HG03280 (cell line): Measurements from ENCODE around the gene HOXC11.

Experiments used
- ATAC-seq: cut with Tn5 transposase; IDR thresholded peaks from one replicate; pipeline ENCODE4 v1.9.1; 2021; ENCODE audit warnings: mild to moderate bottlenecking, moderate library complexity; ENCODE audit not compliant: unreplicated experiment

The HOXC11 gene

DNA sequence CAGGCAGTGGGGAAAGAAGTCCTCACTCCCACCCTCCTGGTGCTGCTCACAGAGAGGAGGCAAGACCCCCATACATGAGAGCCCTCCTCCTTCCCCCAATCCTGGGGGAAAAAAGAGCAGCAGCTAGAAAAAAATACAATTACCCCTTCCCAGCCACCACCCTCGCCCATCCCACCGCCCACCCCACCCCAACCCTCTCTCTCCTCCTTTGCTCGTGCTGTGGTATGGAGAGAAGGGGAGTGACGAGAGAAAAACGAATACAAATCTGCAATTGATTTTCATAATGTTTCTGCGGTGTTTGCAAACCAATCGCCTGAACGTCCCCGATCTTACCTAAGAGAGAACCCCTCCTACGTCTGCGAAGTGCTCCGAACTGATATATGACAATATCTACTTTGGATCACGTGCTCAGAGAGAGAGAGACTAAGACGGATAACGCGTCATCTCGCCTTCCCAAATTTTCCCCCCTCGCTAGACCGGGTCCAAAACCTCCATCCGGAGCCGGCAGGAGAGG lies at the start of gene HOXC11:
TSS of gene HOXC11 (plus strand) at position 405 of the 514 bp plus-strand sequence. CDS start 116 bp downstream, outside the sequence.
- ATAC-seq: no peak

DNA sequence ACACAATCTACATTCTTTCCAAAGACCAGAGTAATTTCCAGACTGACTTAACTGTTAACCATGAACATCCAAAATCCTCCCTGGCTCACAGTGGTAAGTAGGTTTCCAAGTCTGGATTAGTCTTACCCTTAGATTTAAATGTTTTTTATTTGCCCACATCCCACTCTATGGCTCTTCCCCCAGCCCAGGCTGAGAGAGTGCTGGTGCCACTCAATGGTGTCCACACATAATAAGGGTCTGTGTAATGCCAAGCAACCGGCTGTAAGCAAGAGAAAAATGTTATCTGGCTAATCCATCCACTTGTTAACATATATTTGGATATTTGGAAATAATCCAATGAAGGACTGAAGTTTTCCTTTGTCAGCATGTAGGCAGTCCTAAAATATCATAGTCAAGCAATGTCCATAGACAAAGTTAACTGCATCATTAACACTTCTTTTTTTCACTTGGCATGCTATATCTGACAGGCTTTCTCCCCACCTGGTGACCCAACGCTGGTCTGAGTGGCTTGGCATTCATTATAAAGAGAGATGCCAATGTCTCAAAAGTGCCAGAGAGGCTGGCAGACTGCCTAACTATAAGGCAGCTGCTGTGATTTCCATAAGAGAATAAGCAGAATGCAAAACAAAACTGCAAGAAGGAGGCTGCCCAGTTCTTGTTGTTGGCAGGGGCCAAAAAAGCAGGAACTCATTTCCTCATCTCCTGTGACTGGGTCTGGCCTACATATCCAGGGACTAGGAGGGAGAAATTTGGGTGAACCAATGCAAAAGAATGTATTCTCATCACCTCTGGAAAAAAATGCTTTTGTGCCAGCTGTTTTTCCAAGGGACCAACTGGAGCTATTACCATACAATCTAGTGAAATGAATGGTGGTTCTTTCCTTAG lies 48.2 kb upstream of the HOXC11 start:
- ATAC-seq: no peak

DNA sequence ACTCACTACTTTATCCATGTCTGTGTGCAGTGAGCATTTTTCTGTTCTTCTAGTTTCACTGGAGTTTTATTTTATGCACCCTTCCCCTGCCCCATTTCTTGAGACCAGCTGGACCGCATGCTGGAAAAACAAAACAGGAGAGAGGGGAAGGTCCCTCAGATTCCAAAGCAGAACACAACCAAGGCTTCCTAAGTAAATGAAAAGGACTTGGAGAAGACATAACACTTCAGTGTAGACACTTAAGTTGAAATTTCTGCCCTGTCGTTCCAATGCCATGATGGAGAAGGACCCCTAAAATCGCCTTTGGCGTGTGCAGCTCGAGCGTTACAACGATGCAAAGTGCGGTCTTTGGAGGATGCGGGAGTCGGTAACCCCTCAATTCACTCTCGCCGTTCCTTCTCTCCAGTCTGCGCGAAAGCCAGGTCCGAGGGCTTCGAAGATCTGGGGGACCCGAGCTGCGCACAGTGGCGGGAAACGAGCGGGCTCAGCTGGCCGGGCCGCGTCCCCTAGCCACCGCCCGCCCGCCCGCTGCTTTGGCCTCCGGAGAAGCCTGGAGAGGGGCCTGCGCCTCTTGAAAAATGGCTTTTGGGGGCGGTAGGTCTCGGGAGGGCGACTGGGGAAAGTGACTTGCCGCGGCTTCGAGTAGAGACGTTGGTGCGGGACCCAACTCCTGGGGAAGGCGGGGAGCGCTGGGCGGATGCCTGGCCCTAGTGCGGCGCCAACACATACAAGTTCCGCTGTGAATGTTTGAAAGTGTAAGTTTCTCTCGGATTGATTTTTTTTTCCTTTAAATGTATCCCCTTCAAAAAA lies 45.5 kb upstream of the HOXC11 start:
- no peak for ATAC-seq

DNA sequence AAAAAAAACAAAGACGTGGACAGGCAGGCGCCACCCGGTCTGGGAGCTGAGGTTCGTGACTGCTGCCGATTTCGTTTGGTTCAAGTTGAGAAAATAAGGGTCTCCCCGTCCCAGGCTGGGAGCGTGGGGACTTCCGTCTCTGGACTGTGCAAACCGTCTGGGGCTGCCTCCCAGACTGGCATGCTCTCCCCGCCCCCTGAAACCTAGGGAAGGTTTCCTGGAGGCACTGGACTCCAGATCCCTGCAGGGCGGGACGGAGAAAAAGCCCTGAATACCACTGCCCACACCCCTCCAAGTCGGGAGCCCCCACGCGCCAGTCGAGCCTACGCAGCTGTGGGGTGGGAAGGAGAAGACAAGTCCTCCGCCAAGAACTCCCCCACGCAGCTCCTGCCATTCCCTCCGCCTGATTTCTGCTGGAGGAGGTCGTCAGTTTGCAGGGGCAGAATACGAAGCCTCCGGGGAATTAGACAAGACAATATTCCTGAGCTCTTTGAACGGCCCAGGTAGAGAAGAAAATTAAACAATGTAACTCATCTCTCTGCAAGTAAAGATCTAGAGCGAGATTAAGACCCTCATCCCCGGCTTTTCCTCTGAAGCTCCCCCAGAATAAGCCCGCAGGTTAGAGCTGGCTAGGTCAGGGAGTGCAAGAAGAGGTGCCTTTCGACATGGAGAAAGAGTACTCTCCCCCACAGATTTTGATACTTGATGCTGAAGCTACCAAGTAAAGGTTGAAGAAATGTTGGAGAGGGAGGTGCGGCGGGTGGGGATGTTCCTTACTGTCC lies 44.7 kb upstream of the HOXC11 start:
- no peak for ATAC-seq

DNA sequence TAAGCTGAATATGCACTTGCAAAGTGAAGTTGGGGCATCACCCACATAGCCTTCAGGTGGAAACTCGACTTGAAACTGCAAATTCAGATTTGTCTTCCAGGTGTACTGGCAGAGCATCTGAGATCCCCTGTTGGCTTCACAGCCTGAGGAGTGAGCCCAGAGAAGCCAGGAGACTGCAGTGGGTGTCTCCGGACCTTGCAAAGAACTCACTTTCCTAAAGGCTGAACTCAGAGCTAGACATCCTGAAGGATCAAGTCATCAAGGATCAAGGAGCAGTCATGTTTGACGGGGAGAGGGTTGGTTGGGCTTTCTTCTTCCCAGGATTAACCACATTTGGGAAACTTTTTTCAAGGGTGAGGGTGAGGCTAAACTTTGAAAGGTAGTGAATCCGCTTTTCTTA lies 43.4 kb upstream of the HOXC11 start:
- ATAC-seq: no peak

DNA sequence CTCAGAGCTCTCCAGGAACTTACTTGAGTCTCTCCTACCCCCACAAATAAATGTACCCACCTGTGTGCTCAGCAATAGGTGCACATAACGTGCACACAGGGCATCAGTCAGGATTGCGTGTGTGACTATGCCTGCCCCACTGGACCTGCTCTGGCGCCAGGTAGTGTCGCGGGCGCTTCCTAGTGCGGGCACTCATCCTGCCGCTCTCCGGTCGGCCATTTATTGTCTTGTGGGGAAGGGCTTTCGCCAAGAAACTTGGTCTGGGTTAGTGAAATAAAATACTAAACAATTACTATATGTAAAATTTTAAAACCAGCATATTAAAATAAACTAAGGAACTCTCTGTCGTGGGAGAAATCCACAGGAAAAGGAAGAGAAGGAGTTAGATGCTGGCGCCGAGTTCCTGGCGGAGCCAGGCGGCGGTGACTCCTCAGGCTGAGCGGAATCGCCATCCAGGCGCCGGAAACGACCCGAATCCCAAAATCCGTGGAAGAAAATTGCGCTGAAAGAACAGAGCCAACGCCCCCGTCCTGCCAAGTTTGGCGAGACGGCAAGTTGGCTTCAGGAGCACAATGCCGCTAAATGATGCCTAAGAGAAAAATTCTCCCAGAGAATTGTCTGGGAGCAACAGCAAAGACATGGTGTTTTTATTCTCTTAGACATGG lies 42.2 kb upstream of the HOXC11 start:
- ATAC-seq: no peak

DNA sequence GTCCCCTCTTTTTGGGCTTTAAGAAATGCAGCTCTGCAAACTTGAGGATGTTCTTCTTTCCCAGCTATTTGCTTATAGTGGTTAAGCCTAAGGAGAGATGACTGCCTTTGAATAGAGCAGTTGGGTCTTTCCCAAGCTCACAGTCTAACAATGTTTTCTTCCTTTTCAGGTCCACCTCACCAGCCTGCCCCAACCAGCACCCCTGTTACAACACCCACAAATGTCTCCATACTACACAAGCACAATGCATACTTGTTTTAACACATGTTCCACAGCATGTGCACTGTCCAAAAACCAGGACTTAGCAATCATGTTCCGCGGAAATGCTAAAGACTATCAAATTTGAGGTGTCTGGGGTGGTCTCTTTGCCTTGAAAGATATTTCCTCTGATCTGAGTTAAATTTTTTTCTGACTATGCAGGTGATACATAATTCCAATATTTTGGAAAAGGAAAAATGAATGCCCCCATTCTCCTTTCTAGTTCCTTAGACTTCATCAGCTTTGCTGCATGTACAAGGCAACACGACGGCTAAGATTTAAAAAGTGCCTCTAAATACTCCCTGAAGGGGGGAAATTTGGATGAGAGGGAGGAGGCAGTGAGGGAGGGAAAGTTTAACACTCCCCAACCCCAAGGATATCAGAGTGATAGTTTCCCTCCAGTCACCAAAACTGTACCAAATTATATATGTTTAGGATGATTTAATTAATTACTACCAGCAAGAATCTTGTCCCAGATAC lies 40.9 kb upstream of the HOXC11 start:
- ATAC-seq: no peak

DNA sequence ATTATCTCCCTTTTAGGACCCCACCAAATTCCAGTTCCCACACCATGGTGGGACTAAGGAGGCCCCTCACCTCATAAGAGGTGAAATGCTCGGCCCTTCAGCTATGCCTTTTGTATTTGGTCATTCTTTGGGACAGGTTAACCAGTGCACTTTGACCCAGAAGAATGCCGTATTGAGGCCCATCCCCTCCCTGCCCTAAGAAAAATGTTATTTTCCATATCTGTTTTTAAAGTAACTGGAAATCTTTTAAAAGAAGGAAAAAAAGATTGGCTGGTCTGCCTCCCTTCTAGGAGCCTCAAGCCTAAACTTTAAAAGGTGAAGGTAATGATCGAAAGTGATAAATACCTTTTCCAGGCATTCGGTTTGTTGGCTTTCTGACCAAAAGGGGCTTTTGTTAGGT lies 40.0 kb upstream of the HOXC11 start:
- ATAC-seq: no peak

DNA sequence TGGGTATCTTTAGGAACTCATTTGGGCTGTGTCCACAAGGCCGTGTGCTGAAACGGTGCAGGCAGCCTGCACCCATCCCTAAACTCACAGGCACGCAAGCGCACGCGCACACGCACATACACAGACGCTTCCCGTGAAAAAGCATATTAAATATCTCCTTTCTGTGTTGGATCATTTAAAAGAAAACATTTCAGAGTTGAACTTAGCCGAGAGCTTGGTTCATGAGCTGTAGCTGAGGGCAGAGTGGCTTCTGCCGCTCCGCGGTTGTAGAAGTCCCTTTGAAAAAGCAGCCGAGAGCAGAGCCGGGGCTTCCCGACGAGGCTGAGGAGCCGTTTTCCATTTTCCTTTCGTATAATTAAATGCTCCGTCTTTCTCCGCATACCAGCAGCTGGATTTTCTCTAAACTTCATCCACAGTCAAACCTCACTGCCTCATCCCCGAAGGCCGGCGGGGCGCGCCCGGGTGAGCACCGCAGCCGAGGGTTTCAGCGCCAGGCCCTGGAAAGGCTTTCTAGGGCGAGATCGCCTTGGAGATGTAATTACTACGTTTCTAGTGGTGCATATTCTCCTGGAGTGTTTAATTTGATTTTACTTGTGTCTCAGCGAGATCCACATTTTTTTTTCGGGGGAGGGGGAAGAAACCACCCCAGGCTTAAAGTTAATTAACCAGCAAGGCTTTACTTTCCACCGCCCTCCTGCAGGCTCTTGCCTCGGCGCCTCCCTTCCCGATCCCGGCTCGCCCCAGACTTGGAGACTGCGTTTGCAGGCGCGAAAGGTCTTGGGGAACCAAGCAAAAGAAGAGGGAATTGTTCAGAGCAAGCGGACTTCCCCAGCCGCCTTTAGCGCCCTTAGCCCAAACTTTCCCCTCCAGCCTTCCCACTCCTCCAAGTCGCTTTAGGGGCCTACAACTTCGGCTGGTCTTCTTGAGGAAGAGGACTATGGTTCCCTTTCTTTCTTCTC lies 37.3 kb upstream of the HOXC11 start:
- ATAC-seq: no peak

DNA sequence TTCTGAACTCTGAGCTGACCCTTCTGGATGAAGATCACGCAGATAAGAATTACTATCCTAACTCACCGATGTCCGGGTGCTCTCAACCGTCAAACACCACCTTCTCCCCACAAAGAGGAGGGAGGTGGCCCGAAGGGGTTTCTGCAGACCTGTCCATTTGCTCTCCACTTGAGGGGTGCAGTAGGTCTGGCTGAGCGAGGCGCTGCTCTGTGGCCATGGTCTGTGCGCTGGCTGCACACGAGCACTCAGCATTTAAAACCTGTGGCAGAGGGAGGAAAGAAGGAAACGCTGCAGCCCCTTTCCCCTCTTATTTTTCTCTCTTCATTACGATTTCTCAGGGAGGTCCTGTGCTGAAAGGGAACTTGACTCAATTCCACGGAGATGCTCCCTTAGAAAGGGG lies 35.8 kb upstream of the HOXC11 start:
- ATAC-seq: no peak

DNA sequence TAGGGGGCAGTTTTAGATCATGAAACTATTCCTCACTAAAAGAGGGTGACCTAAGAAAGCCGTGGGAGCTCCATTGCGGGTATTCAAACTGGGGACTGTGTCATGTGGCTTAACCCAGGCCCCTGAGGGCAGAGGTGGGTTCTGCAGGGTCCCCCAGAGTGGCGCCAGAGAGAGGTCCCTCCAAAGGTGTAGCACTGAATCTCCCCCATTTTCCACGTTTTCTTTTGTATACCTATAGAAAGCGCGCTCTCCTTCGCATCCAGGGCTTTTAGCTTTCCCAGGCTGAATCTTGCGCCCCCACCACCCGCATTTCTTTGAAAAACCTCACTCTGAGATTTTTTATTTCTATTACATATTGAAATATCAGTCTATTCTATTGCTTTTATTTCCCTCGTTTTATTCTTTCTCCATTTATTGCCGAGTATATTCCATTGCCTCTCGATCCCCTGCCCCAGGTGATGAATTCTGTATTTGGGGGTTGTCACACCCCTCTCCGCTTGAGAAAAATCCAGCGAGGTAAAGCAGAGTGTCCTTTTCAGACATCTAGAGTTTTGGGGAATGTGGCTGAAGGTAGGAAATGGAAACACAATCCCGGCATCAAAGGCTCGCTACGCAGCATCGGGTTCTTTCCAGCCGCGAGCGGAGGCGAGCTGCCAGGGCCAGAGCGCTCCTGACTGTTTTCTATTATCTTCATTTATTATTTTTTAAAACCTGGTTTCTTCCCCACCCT lies 35.2 kb upstream of the HOXC11 start:
- ATAC-seq: no peak

DNA sequence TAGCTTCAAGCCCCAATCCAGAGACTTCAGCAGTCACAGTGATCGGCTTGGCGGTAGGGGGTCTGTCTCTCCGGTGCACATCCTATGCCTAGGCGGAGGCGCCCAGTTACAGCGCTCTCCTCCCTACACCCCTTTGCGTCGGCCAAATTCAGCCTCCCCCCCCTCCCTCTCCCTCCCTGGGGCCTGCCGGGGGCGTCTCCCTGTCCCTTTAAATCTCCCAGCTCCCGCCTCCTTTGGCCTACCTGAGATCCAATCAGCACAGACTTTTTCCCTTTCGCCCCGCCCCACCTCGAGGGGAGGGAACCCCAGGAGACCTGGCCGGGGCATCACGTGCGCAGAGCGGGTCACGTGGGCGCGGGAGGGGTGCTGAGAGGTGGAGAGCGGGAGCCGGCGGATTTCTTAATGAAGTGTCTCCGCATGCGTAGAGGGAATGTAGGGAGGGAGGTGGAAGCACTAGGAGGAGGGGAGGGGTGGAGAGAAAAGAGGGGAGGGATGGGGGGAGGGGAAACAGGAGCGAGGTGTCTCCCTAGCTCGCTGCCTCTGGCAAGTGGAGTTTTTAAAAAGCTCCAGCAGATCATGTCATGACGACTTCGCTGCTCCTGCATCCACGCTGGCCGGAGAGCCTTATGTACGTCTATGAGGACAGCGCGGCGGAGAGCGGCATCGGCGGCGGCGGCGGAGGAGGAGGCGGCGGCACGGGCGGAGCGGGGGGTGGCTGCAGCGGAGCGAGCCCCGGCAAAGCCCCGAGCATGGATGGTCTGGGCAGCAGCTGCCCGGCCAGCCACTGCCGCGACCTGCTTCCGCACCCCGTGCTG lies 34.4 kb upstream of the HOXC11 start, which contains the start of gene HOXC13:
TSS of gene HOXC13 (plus strand) at position 506 of the 815 bp plus-strand sequence. CDS start at position 582, 76 bp downstream.
- no peak for ATAC-seq

DNA sequence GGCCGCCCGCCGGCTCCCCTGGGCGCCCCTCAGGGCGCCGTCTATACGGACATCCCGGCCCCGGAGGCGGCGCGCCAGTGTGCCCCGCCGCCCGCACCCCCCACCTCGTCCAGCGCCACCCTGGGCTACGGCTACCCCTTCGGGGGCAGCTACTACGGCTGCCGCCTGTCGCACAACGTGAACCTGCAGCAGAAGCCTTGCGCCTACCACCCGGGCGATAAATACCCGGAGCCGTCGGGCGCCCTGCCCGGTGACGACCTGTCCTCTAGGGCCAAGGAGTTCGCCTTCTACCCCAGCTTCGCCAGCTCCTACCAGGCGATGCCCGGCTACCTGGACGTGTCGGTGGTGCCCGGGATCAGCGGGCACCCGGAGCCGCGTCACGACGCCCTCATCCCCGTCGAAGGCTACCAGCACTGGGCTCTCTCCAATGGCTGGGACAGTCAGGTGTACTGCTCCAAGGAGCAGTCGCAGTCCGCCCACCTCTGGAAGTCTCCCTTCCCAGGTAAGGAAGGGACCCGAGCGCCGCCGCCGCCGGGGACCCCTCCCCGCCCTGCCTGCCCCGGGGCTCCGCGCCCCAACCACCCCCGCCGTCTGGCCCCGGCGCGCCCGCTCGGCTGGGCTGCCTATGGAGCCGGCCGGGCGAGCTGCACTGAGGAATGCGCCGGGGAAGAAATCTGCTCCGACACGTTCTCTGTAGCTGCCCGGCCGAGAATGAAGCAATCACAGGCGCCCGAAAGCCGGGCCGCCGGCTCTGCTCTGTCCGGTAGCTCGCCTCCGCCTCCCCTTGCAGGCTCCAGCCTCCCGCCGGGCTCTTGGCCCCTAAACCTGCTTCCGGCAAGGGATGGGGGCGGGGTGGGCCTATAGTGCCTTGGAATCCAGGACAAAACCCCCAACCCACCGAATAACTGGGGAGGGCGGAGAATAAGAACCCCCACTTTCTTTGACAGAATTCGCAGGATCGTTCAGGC lies 33.5 kb upstream of the HOXC11 start:
- no peak for ATAC-seq

DNA sequence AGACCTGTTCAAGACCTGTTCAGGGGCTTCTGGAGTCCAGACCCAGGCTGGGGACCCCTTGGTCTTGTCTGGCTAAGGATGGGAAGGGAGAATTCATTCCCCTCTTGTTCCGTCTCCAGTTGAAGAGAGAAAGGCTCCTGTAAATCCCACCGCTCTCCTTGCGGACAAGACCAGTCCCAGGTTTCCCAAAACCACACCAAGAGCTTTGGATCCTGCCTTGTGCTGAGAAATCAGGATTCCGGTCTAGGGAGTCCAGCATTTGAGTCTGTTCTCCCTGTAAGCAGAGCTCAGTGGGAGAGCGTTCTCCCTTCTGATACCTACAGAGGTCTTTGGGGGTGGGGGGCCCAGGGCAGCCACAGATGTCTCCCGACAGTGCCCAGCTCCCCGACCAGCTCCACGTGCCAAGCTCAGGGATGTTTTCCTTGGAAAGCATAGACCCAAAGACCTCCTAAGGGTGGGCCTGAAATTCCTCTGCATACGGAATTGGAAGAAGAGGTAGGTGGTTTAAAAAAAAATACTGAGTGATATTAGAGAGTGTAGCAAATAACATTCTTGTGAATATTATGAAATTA lies 32.4 kb upstream of the HOXC11 start:
- ATAC-seq: no peak

DNA sequence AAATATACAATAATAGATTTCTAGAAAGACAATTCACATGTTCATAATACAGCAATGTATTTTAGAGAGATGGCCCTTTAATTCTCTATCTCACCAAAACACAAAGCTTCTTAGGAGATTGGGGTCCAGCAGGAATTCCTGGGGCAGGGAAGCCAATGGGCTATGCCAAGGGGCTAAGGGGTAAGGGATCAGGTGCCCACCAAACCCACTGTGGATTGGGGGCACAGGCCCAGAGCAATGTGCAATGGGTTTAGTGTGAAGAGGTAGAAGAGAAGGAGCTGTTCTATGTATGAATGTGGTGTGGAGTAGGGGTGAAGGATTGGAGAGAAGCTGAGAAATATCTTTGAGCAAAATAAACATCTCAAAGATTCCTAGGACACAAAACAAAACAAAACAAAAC lies 31.7 kb upstream of the HOXC11 start:
- no peak for ATAC-seq

DNA sequence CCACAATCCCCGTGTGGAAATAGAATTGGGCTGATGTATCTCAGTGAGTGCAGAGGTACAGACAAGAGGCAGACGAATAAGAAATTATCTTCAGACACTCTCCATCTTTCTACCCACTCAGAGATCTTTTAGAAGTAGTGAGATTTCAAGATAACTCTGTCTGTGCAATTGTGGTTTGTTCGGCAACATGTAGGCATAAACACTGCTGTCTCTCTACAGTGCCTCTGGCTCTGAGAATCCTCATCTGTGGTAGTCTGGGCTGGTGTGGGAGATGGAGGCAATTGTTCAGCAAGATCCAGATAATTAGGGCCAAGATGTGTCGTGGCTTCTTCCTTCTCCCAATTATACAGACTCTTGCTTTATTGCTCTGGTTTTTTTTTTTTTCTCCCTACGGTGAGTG lies 31.2 kb upstream of the HOXC11 start:
- no peak for ATAC-seq
